Fibroblast of lung (primary cell): ENCODE results near the gene TMEM184B. TPM values are rescaled to one million over a fixed set of nuclear protein-coding genes. Genes with fewer than 3 reads are reported as not detected.

Experiments
- DNase-seq, 2 donors: peaks; one replicate each; pipeline versions ENCODE4 v3.0.0 to v3.0.0-alpha.2; 2010; ENCODE audit warnings: low read depth in 2 of 2
- H2AFZ ChIP-seq: 2 replicates; pipeline ENCODE4 v1.5.1; 2012; ENCODE audit warnings: low read length, control low read depth, inconsistent platforms
- H3K27ac ChIP-seq: 2 replicates; pipeline ENCODE4 v1.5.1; 2011; ENCODE audit warnings: low read length, control low read depth; ENCODE audit not compliant: insufficient read depth
- H3K27me3 ChIP-seq: 2 replicates; pipeline ENCODE4 v1.5.1; 2011; ENCODE audit warnings: mild to moderate bottlenecking, low read length; ENCODE audit not compliant: control insufficient read depth, insufficient read depth
- H3K36me3 ChIP-seq: 2 replicates; pipeline ENCODE4 v1.5.1; 2011; ENCODE audit warnings: low read length; ENCODE audit not compliant: control insufficient read depth, insufficient read depth
- H3K4me1 ChIP-seq: 2 replicates; pipeline ENCODE4 v1.5.1; 2011; ENCODE audit warnings: low read length; ENCODE audit not compliant: control insufficient read depth, insufficient read depth; ENCODE audit errors: extremely low read depth
- H3K4me2 ChIP-seq: 2 replicates; pipeline ENCODE4 v1.5.1; 2011; ENCODE audit warnings: low read length, control low read depth; ENCODE audit not compliant: insufficient read depth; ENCODE audit errors: extremely low read depth
- H3K4me3 ChIP-seq, 4 experiments: fragments of 200-600 bp in 1 of 4; sonication (generic) in 1 of 4; replicated peaks in 1 of 4; 2 replicates each; pipeline ENCODE4 v1.5.1; 2011 to 2016; ENCODE audit warnings: low read length in 4 of 4, low read depth in 3 of 4, mild to moderate bottlenecking in 3 of 4, control low read depth in 2 of 4, inconsistent platforms in 1 of 4, mixed read lengths in 1 of 4; ENCODE audit not compliant: insufficient read depth in 1 of 4; ENCODE audit errors: control extremely low read depth in 1 of 4
- H3K79me2 ChIP-seq: 2 replicates; pipeline ENCODE4 v1.5.1; 2012; ENCODE audit warnings: mild to moderate bottlenecking, low read length, inconsistent platforms; ENCODE audit not compliant: control insufficient read depth, insufficient read depth
- H3K9ac ChIP-seq: 2 replicates; pipeline ENCODE4 v1.5.1; 2011; ENCODE audit warnings: mild to moderate bottlenecking, low read length, control low read depth; ENCODE audit not compliant: insufficient read depth
- H3K9me3 ChIP-seq: 2 replicates; pipeline ENCODE4 v1.5.1; 2012; ENCODE audit warnings: low read depth, low read length; ENCODE audit not compliant: control insufficient read depth, insufficient read depth
- H4K20me1 ChIP-seq: 2 replicates; pipeline ENCODE4 v1.5.1; 2011; ENCODE audit warnings: low read length; ENCODE audit not compliant: control insufficient read depth, insufficient read depth; ENCODE audit errors: extremely low read depth
- CTCF ChIP-seq, 2 donors: IDR thresholded peaks in 1 of 2; conservative IDR thresholded peaks in 1 of 2; 1 replicate in 1 of 2; 2 replicates in 1 of 2; pipeline ENCODE4 v1.5.1; 2011 to 2012; ENCODE audit warnings: low read length in 2 of 2, control low read depth in 1 of 2, inconsistent platforms in 1 of 2, low read depth in 1 of 2, mild to moderate bottlenecking in 1 of 2
- EZH2 ChIP-seq: IDR thresholded peaks from 2 replicates; pipeline ENCODE4 v1.5.1; 2012; ENCODE audit warnings: low read length, control low read depth, mild to moderate bottlenecking; ENCODE audit errors: missing control alignments
- polyA plus RNA-seq, 2 donors: library from polyadenylated mRNA; depleted of rRNA in 1 of 2; stranded (reverse) in 1 of 2; unstranded in 1 of 2; fragments of >200 nt; gene quantifications; 2 replicates each; pipeline ENCODE4 v1.2.1, GENCODE V29; 2011 to 2012; ENCODE audit warnings: missing spikeins in 1 of 2
- total RNA-seq: library from RNA; depleted of rRNA; stranded (reverse); fragments of >200 nt; gene quantifications from 2 replicates; pipeline ENCODE4 v1.2.1, GENCODE V29; 2014

Gene TMEM184B
- total and polyA plus RNA-seq, 2 donors (not counting 1 experiment from before 2014, with no cell fraction given): 28.2 to 37.2 TPM

- Histone ChIP-seq H3K9me3 (no peaks in the 10 kb centered on the region), H3K9ac (peak overlapping the region; percentile 71), H3K36me3 (peaks cover 3% of the 10 kb centered on the region), H3K27ac (peak overlapping the region; percentile 87), H4K20me1 (no peaks in the 10 kb centered on the region), H3K79me2 (peaks cover 72% of the 10 kb centered on the region), H3K4me1 (peaks cover 53% of the 10 kb centered on the region), H2AFZ (no peak overlapping the region), H3K4me2 (peak overlapping the region; percentile 88), H3K4me3 (peak overlapping the region; percentile 47 to 96 (median 77)), H3K27me3 (no peaks in the 10 kb centered on the region)
- TF ChIP-seq EZH2: no peak
- TF ChIP-seq CTCF (conservative IDR thresholded peaks at IDR 0.05 in 1 of 2, IDR thresholded peaks at IDR 0.05 in 1 of 2; ENCODE audit: low read depth in 1 of 2, low read length in 2 of 2): peak in 1 of 2 donors; percentile 11
- DNase-seq: peak; percentile 55 to 57
These were observed 41.5 kb upstream of the TMEM184B start for GRCh38 chr22:38314051-38314932.

- Histone ChIP-seq H3K27me3 (no peaks in the 10 kb centered on the region), H3K4me2 (peak overlapping the region; percentile 88), H3K4me3 (peak overlapping the region; percentile 47 to 96 (median 77)), H3K27ac (peak overlapping the region; percentile 87), H3K4me1 (peaks cover 54% of the 10 kb centered on the region), H3K36me3 (peaks cover 5% of the 10 kb centered on the region), H4K20me1 (no peaks in the 10 kb centered on the region), H2AFZ (no peak overlapping the region), H3K9me3 (no peaks in the 10 kb centered on the region), H3K9ac (peak overlapping the region; percentile 71), H3K79me2 (peaks cover 80% of the 10 kb centered on the region)
- no peak for TF ChIP-seq EZH2
- peak in 1 of 2 donors; percentile 4 for TF ChIP-seq CTCF (conservative IDR thresholded peaks at IDR 0.05 in 1 of 2, IDR thresholded peaks at IDR 0.05 in 1 of 2; ENCODE audit: low read depth in 1 of 2, low read length in 2 of 2)
- peak; percentile 94 to 97 for DNase-seq
These were observed 40.7 kb upstream of the TMEM184B start for GRCh38 chr22:38313384-38313955.

- peak in 1 of 2 donors; percentile 49 for DNase-seq
- peaks cover 92% of the 10 kb centered on the region for H3K79me2 ChIP-seq
- H3K9ac ChIP-seq: peak overlapping the region; percentile 24
- H3K4me3 ChIP-seq: peak overlapping the region in 2 of 4 experiments; percentile 92 to 96
- H3K9me3 ChIP-seq: no peaks in the 10 kb centered on the region
- H2AFZ ChIP-seq: no peak overlapping the region
- peak overlapping the region; percentile 87 for H3K27ac ChIP-seq
- peaks cover 47% of the 10 kb centered on the region for H3K4me1 ChIP-seq
- peaks cover 8% of the 10 kb centered on the region for H3K36me3 ChIP-seq
- no peaks in the 10 kb centered on the region for H4K20me1 ChIP-seq
- H3K4me2 ChIP-seq: peak overlapping the region; percentile 75
- H3K27me3 ChIP-seq: no peaks in the 10 kb centered on the region
- TF ChIP-seq CTCF (conservative IDR thresholded peaks at IDR 0.05 in 1 of 2, IDR thresholded peaks at IDR 0.05 in 1 of 2; ENCODE audit: low read depth in 1 of 2, low read length in 2 of 2): no peak
- no peak for TF ChIP-seq EZH2
These were observed 39.5 kb upstream of the TMEM184B start for GRCh38 chr22:38312261-38312800.
